K562 (cell line): ENCODE data around the gene MRPS10. TPM values are rescaled to one million over a fixed set of nuclear protein-coding genes. Genes with fewer than 3 reads are reported as not detected.

ENCODE experiments used
- MAX ChIP-seq: sonication (generic); formaldehyde crosslinking; IDR thresholded peaks from 2 replicates; pipeline ENCODE4 v1.9.0; 2022; ENCODE audit warnings: mild to moderate bottlenecking, missing genetic modification reagents
- PCBP1 ChIP-seq: fragments of 200-400 bp; formaldehyde crosslinking; IDR thresholded peaks from 2 replicates; pipeline ENCODE4 v1.6.1; 2018; ENCODE audit warnings: mild to moderate bottlenecking, low read depth, low read length; ENCODE audit not compliant: poor library complexity, severe bottlenecking
- ZNF134 ChIP-seq: fragments of 250-450 bp; sonication (Bioruptor Pico); conservative IDR thresholded peaks from 2 replicates; pipeline ENCODE4 v1.4.0; 2020
- ZNF644 ChIP-seq: fragments of 200-800 bp; sonication (Bioruptor generic); IDR thresholded peaks from 2 replicates; pipeline ENCODE4 v1.6.1; 2016; ENCODE audit warnings: low read depth, missing genetic modification characterization, missing compliant biosample characterization
- polyA plus RNA-seq, 8 experiments: library from polyadenylated mRNA; depleted of rRNA in 4 of 8; stranded (reverse) in 5 of 8; unstranded in 3 of 8; fragments of >200 nt; fragmentation: Nextera tagmentation in 2 of 8; fragmentation: Illumina TruSeq in 1 of 8; extraction: Ambion mirVana in 2 of 8; extraction: Trizol in 1 of 8; gene quantifications; 2 replicates each; pipeline versions ENCODE4 v1.2.1 to v1.2.3, GENCODE V29; 2011 to 2014; ENCODE audit warnings: inconsistent platforms in 1 of 8, missing spikeins in 1 of 8
- total RNA-seq, 7 experiments: library from RNA; depleted of rRNA in 6 of 7; stranded (reverse); fragments of >200 nt in 6 of 7; fragmentation: Illumina TruSeq in 2 of 7; extraction: Trizol in 2 of 7; gene quantifications; 2 replicates each; pipeline versions ENCODE4 v1.2.1 to v1.2.3, GENCODE V29; 2011 to 2021; ENCODE audit warnings: low replicate concordance in 1 of 7
- TF ChIP-seq, protein P1 (sequence below): fragments of 200-600 bp; sonication (generic); IDR thresholded peaks from one replicate; pipeline ENCODE4 v1.6.1; 2012; ENCODE audit warnings: mild to moderate bottlenecking, low read depth, low read length, inconsistent platforms
- TF ChIP-seq, protein P2 (sequence below): sonication (generic); formaldehyde crosslinking; IDR thresholded peaks from 2 replicates; pipeline ENCODE4 v1.8.0; 2022; ENCODE audit warnings: missing genetic modification reagents, mild to moderate bottlenecking, borderline replicate concordance
- TF ChIP-seq, protein P3 (sequence below): IDR thresholded peaks from 2 replicates; pipeline ENCODE4 v1.6.1; 2016; ENCODE audit warnings: missing genetic modification characterization, missing compliant biosample characterization

The MRPS10 gene
- total and polyA plus RNA-seq, 9 of the 15 experiments (the other 6 are each of a cell fraction or from before 2014, with no cell fraction given), result 48.6 to 166 (median 93.7) TPM

GRCh38 chr6:42230345-42231321 lies 13.0 kb upstream of the MRPS10 start (continued):
- TF ChIP-seq, protein P1, sequence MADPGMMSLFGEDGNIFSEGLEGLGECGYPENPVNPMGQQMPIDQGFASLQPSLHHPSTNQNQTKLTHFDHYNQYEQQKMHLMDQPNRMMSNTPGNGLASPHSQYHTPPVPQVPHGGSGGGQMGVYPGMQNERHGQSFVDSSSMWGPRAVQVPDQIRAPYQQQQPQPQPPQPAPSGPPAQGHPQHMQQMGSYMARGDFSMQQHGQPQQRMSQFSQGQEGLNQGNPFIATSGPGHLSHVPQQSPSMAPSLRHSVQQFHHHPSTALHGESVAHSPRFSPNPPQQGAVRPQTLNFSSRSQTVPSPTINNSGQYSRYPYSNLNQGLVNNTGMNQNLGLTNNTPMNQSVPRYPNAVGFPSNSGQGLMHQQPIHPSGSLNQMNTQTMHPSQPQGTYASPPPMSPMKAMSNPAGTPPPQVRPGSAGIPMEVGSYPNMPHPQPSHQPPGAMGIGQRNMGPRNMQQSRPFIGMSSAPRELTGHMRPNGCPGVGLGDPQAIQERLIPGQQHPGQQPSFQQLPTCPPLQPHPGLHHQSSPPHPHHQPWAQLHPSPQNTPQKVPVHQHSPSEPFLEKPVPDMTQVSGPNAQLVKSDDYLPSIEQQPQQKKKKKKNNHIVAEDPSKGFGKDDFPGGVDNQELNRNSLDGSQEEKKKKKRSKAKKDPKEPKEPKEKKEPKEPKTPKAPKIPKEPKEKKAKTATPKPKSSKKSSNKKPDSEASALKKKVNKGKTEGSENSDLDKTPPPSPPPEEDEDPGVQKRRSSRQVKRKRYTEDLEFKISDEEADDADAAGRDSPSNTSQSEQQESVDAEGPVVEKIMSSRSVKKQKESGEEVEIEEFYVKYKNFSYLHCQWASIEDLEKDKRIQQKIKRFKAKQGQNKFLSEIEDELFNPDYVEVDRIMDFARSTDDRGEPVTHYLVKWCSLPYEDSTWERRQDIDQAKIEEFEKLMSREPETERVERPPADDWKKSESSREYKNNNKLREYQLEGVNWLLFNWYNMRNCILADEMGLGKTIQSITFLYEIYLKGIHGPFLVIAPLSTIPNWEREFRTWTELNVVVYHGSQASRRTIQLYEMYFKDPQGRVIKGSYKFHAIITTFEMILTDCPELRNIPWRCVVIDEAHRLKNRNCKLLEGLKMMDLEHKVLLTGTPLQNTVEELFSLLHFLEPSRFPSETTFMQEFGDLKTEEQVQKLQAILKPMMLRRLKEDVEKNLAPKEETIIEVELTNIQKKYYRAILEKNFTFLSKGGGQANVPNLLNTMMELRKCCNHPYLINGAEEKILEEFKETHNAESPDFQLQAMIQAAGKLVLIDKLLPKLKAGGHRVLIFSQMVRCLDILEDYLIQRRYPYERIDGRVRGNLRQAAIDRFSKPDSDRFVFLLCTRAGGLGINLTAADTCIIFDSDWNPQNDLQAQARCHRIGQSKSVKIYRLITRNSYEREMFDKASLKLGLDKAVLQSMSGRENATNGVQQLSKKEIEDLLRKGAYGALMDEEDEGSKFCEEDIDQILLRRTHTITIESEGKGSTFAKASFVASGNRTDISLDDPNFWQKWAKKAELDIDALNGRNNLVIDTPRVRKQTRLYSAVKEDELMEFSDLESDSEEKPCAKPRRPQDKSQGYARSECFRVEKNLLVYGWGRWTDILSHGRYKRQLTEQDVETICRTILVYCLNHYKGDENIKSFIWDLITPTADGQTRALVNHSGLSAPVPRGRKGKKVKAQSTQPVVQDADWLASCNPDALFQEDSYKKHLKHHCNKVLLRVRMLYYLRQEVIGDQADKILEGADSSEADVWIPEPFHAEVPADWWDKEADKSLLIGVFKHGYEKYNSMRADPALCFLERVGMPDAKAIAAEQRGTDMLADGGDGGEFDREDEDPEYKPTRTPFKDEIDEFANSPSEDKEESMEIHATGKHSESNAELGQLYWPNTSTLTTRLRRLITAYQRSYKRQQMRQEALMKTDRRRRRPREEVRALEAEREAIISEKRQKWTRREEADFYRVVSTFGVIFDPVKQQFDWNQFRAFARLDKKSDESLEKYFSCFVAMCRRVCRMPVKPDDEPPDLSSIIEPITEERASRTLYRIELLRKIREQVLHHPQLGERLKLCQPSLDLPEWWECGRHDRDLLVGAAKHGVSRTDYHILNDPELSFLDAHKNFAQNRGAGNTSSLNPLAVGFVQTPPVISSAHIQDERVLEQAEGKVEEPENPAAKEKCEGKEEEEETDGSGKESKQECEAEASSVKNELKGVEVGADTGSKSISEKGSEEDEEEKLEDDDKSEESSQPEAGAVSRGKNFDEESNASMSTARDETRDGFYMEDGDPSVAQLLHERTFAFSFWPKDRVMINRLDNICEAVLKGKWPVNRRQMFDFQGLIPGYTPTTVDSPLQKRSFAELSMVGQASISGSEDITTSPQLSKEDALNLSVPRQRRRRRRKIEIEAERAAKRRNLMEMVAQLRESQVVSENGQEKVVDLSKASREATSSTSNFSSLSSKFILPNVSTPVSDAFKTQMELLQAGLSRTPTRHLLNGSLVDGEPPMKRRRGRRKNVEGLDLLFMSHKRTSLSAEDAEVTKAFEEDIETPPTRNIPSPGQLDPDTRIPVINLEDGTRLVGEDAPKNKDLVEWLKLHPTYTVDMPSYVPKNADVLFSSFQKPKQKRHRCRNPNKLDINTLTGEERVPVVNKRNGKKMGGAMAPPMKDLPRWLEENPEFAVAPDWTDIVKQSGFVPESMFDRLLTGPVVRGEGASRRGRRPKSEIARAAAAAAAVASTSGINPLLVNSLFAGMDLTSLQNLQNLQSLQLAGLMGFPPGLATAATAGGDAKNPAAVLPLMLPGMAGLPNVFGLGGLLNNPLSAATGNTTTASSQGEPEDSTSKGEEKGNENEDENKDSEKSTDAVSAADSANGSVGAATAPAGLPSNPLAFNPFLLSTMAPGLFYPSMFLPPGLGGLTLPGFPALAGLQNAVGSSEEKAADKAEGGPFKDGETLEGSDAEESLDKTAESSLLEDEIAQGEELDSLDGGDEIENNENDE, result no peak
- TF ChIP-seq MAX (CRISPR knock-in tag) (0 out of 2 replicates have a peak, but pooled peaks have one; percentile 25), PCBP1 (no peak), ZNF644 (tag) (no peak), ZNF134 (no peak)
- TF ChIP-seq, protein P2, sequence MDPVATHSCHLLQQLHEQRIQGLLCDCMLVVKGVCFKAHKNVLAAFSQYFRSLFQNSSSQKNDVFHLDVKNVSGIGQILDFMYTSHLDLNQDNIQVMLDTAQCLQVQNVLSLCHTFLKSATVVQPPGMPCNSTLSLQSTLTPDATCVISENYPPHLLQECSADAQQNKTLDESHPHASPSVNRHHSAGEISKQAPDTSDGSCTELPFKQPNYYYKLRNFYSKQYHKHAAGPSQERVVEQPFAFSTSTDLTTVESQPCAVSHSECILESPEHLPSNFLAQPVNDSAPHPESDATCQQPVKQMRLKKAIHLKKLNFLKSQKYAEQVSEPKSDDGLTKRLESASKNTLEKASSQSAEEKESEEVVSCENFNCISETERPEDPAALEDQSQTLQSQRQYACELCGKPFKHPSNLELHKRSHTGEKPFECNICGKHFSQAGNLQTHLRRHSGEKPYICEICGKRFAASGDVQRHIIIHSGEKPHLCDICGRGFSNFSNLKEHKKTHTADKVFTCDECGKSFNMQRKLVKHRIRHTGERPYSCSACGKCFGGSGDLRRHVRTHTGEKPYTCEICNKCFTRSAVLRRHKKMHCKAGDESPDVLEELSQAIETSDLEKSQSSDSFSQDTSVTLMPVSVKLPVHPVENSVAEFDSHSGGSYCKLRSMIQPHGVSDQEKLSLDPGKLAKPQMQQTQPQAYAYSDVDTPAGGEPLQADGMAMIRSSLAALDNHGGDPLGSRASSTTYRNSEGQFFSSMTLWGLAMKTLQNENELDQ (CRISPR knock-in tag), result no peak
- TF ChIP-seq, protein P3, sequence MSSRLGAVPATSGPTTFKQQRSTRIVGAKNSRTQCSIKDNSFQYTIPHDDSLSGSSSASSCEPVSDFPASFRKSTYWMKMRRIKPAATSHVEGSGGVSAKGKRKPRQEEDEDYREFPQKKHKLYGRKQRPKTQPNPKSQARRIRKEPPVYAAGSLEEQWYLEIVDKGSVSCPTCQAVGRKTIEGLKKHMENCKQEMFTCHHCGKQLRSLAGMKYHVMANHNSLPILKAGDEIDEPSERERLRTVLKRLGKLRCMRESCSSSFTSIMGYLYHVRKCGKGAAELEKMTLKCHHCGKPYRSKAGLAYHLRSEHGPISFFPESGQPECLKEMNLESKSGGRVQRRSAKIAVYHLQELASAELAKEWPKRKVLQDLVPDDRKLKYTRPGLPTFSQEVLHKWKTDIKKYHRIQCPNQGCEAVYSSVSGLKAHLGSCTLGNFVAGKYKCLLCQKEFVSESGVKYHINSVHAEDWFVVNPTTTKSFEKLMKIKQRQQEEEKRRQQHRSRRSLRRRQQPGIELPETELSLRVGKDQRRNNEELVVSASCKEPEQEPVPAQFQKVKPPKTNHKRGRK (tag), result no peak
